ENCODE results near the gene SDF2. TPM values are rescaled to one million over a fixed set of nuclear protein-coding genes. Genes with fewer than 3 reads are reported as not detected.

Gene SDF2
- total and polyA plus RNA-seq, 7 donors = 20.9 to 72.0 (median 27.0) TPM

DNA sequence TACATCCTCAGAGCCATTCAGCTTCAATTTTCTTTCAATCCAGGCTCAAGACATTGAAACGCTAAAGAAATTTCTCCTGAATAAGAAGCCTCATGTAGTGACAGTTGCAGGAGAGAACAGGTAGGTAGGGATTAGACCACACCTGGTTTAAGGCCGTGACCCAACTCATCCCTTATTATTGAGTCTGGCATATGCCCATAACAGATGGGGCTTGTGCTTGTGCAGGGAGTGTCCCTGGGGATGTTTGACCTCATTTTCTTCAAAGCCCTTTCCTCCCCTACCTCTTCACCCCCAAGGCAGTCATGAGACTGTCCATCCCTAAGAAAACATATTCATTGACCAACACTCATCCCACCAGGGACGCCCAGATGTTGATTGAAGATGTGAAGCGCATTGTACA is 24.6 kb upstream of the SDF2 start:
- TF ChIP-seq, protein P1, sequence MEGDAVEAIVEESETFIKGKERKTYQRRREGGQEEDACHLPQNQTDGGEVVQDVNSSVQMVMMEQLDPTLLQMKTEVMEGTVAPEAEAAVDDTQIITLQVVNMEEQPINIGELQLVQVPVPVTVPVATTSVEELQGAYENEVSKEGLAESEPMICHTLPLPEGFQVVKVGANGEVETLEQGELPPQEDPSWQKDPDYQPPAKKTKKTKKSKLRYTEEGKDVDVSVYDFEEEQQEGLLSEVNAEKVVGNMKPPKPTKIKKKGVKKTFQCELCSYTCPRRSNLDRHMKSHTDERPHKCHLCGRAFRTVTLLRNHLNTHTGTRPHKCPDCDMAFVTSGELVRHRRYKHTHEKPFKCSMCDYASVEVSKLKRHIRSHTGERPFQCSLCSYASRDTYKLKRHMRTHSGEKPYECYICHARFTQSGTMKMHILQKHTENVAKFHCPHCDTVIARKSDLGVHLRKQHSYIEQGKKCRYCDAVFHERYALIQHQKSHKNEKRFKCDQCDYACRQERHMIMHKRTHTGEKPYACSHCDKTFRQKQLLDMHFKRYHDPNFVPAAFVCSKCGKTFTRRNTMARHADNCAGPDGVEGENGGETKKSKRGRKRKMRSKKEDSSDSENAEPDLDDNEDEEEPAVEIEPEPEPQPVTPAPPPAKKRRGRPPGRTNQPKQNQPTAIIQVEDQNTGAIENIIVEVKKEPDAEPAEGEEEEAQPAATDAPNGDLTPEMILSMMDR (IDR thresholded peaks at IDR 0.05) = no peak
- WGBS, 3 donors = 78 to 85% (median 81%) methylated on average over 4 of the region's 4 CpGs
- no peak for DNase-seq
- no peak overlapping the region for H3K4me3 ChIP-seq
- H3K9me3 ChIP-seq = no peaks in the 10 kb centered on the region
- H3K4me1 ChIP-seq = no peaks in the 10 kb centered on the region
- ATAC-seq = no peak
- peaks cover 40 to 100% of the 10 kb centered on the region in 2 donors for H3K36me3 ChIP-seq (ENCODE audit: insufficient read depth in 1 of 2, low read depth in 1 of 2)
- no peak overlapping the region for H3K27ac ChIP-seq
- intact Hi-C loops (cut with DNase I) = no loop called here
- no peaks in the 10 kb centered on the region for H3K27me3 ChIP-seq (ENCODE audit: insufficient read depth in 3 of 3, low read length in 2 of 3)

GRCh38 chr17:28685366-28685765 is 23.7 kb upstream of the SDF2 start:
- peaks cover 45 to 100% of the 10 kb centered on the region in 2 donors for H3K36me3 ChIP-seq (ENCODE audit: insufficient read depth in 1 of 2, low read depth in 1 of 2)
- intact Hi-C loops (cut with DNase I) = no loop called here
- TF ChIP-seq, protein P1 (IDR thresholded peaks at IDR 0.05) = no peak

DNA sequence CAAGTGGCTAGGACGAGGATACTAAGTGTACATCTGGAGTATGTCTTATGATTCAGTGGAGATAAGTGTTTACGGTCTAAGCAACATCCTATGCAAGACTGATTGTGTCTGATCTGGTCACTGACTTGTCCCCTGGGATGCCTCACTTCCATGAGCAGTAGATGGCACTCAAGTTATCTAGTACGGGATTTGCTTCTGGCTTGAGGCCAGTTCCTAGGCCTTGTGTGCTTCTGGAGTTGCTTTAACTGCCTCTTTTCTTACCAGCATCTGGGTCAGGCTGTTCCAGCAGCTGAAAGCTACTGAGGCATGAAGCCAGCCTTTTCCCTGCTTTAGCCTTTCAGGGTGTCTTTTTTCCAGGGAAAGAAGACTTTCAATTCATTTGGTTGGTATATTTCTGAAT is 23.3 kb upstream of the SDF2 start:
- DNase-seq (peak in 1 of 2 donors; percentile 66), ATAC-seq (peak; percentile 75 to 92 (median 78))
- Histone ChIP-seq H3K27ac (peak overlapping the region; percentile 10), H3K9me3 (no peaks in the 10 kb centered on the region), H3K36me3 (ENCODE audit: insufficient read depth in 1 of 2, low read depth in 1 of 2) (peaks cover 44 to 100% of the 10 kb centered on the region in 2 donors), H3K4me1 (no peaks in the 10 kb centered on the region), H3K27me3 (ENCODE audit: insufficient read depth in 3 of 3, low read length in 2 of 3) (no peaks in the 10 kb centered on the region), H3K4me3 (no peak overlapping the region)
- WGBS, 3 donors = 23 to 54% (median 43%) methylated on average over 3 of the region's 3 CpGs
- intact Hi-C loops (cut with DNase I) = no loop called here
- TF ChIP-seq, protein P1 (IDR thresholded peaks at IDR 0.05) = peak; percentile 30

More at GRCh38 chr17:28685366-28685765, 23.7 kb upstream of the SDF2 start:
- 89 to 90% (median 90%) methylated on average over 5 of the region's 5 CpGs for WGBS, 3 donors
- Histone ChIP-seq H3K4me3 (no peak overlapping the region), H3K9me3 (no peaks in the 10 kb centered on the region), H3K4me1 (no peaks in the 10 kb centered on the region), H3K27ac (peak overlapping the region; percentile 10), H3K27me3 (ENCODE audit: insufficient read depth in 3 of 3, low read length in 2 of 3) (no peaks in the 10 kb centered on the region)
- DNase-seq (no peak), ATAC-seq (no peak)

GRCh38 chr17:28682655-28683054 is 20.9 kb upstream of the SDF2 start:
- H3K4me1 ChIP-seq = no peaks in the 10 kb centered on the region
- TF ChIP-seq, protein P1 (IDR thresholded peaks at IDR 0.05) = no peak
- 82 to 87% (median 82%) methylated on average over 11 of the region's 11 CpGs for WGBS, 3 donors

GRCh38 chr17:28675980-28676379 is 14.3 kb upstream of the SDF2 start:
- H3K27ac ChIP-seq = no peak overlapping the region
- DNase-seq (no peak), ATAC-seq (no peak)
- WGBS, 3 donors = 88 to 89% (median 89%) methylated on average over 7 of the region's 7 CpGs
- peaks cover 34 to 100% of the 10 kb centered on the region in 2 donors for H3K36me3 ChIP-seq (ENCODE audit: insufficient read depth in 1 of 2, low read depth in 1 of 2)
- intact Hi-C loops (cut with DNase I) = no loop called here
- H3K4me1 ChIP-seq = no peaks in the 10 kb centered on the region
- H3K27me3 ChIP-seq (ENCODE audit: insufficient read depth in 3 of 3, low read length in 2 of 3) = no peaks in the 10 kb centered on the region
- H3K4me3 ChIP-seq = no peak overlapping the region
- TF ChIP-seq, protein P1 (IDR thresholded peaks at IDR 0.05) = no peak
- H3K9me3 ChIP-seq = no peaks in the 10 kb centered on the region

More at GRCh38 chr17:28682655-28683054, 20.9 kb upstream of the SDF2 start:
- H3K4me3 ChIP-seq = no peak overlapping the region
- no peak overlapping the region for H3K27ac ChIP-seq
- H3K36me3 ChIP-seq (ENCODE audit: insufficient read depth in 1 of 2, low read depth in 1 of 2) = peaks cover 42 to 100% of the 10 kb centered on the region in 2 donors
- no peaks in the 10 kb centered on the region for H3K9me3 ChIP-seq
- no peaks in the 10 kb centered on the region for H3K27me3 ChIP-seq (ENCODE audit: insufficient read depth in 3 of 3, low read length in 2 of 3)
- DNase-seq = no peak
- ATAC-seq = no peak
- intact Hi-C loops (cut with DNase I) = no loop called here
